GM18907 (cell line): ENCODE measurements around the gene RNF212B.
A peak's percentile ranks its signal among the peaks of the same experiment; 100 is the strongest.
"Not testable (repeated sequence)": the region's sequence is repeated elsewhere in the genome, so short reads cannot be mapped to it uniquely, and the experiment has no call there.

Experiments used
- ATAC-seq: cut with Tn5 transposase; IDR thresholded peaks from one replicate; pipeline ENCODE4 v1.9.1; 2021; ENCODE audit warnings: mild to moderate bottlenecking, moderate library complexity; ENCODE audit not compliant: unreplicated experiment

The RNF212B gene, protein sequence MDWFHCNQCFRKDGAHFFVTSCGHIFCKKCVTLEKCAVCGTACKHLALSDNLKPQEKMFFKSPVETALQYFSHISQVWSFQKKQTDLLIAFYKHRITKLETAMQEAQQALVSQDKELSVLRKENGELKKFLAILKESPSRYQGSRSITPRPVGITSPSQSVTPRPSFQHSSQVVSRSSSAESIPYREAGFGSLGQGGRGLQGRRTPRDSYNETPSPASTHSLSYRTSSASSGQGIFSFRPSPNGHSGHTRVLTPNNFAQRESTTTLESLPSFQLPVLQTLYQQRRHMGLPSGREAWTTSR

GRCh38 chr14:23237772-23238594 is at the start of gene RNF212B:
Gene RNF212B, plus strand, starts transcription at chr14:23237936. Its CDS starts 2,410 bp downstream, at chr14:23240346.
- ATAC-seq = peak; percentile 85

- no peak for ATAC-seq
These were observed 44.3 kb upstream of the RNF212B start for GRCh38 chr14:23193432-23193831.

DNA sequence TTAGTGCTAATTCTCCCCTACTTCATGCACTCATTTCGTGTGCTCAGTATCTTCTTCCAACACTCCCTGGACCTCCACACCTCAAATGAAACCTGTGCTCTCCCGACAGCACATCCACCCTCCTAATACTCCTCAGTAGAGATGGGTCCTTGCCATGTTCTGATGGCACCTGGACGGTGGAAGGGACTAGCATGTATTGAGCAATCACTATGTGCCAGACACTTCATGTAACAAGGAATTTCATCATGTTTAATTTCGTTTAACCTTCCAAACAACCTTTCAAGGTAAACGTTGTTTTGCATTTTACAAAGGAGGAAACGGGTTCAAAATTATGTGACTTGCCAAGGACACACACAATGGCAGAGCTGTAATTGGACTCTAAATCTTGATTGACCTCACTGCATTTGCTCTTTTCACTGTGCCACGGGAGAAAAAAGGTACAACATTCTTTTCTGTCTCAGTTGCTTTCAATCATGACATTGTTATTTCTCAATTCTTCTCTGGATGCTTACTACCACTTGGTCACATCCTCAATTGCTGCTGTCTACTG is 42.1 kb upstream of the RNF212B start:
- no peak for ATAC-seq

DNA sequence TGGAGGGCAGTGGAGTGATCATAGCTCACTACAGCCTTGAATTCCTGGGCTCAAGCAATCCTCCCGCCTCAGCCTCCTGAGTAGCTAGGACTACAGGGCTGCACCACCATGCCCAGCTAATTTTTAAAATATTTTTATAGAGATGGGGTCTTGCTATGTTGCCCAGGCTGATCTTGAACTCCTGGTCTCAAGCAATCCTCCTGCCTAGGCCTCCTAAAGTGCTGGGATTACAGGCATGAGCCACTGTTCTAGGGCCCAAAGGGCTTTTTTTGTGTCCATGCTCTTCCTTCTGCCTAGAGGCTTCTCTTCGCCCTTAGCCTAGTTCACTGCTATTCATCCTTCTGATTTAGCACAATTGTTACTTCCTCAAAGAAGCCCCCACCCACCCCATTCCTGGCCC is 41.2 kb upstream of the RNF212B start:
- ATAC-seq = not testable (repeated sequence)

- not testable (repeated sequence) for ATAC-seq
These were observed 38.6 kb upstream of the RNF212B start for GRCh38 chr14:23199141-23199540.

- ATAC-seq = no peak
These were observed 35.7 kb upstream of the RNF212B start for GRCh38 chr14:23202001-23202400.

GRCh38 chr14:23206422-23207145 is 31.2 kb upstream of the RNF212B start:
- no peak for ATAC-seq

- ATAC-seq = no peak
These were observed 30.6 kb upstream of the RNF212B start for GRCh38 chr14:23207146-23207540.

- no peak for ATAC-seq
These were observed 29.4 kb upstream of the RNF212B start for GRCh38 chr14:23208324-23208723.

DNA sequence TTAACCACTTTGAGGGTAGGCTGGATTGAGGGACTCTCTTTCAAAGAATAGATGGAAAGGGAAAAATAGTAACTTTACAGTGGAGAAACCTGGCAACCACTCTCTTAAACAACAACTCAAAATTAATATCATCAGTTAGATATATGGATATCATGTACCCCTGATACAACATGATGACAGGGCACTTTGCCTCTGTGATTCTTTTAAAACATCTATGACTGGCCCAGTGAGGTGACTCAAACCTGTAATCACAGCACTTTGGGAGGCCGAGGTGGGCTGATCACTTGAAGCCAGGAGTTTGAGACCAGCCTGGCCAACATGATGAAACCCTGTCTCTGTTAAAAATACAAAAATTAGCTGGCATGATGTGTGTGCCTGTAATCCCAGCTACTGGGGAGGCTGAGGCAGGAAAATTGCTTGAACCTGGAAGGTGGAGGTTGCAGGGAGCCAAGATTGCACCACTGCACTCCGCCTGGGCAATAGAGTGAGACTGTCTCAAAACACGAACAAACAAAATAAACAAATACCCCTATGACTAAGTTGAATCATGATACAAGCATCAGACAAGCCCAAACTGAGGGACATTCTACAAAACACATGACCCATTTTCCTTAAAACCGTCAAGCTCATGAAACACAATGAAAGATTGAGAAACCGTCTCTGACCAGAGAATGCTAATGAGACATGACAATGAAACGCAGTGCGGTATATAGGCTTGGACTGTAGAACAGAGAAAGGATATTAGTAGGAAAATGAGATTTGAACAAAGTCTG is 27.9 kb upstream of the RNF212B start:
- ATAC-seq = no peak

DNA sequence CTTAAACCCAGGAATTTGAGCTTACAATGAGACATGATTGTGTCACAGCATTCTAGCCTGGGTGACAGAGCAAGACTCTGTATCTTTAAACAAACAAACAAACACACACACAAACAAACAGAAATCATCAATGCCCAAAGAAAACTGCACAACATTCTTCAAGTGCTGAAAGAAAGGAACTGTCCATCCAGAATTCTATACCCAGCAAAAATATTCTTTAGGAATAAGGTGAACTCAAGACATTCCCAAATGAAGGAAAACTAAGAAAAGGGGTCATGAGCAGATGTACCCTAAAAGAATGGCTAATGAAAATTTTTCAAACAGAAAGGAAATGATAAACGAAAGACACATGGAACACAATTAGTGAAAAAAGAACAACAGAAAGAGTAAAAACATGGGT is 22.3 kb upstream of the RNF212B start:
- no peak for ATAC-seq

- no peak for ATAC-seq
These were observed 20.4 kb upstream of the RNF212B start for GRCh38 chr14:23217032-23218020.

DNA sequence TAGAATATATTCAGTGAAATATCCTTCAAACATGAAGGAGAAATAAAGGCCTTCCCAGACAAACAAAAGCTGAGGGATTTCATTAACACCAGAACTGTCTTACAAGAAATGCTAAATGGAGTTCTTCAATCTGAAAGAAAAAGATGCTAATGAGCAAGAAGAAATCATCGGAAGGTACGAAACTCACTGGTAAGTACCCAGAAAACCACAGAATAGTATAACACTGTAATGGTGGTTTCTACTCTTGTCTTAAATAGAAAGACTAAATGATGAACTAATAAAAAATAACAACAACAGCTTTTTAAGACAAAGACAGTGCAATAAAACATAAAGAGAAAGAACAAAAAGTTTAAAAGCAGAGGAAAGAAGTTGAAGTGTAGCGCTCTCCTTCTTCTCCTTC is 18.7 kb upstream of the RNF212B start:
- ATAC-seq = no peak

GRCh38 chr14:23224958-23225357 is 12.8 kb upstream of the RNF212B start:
- ATAC-seq = not testable (repeated sequence)

DNA sequence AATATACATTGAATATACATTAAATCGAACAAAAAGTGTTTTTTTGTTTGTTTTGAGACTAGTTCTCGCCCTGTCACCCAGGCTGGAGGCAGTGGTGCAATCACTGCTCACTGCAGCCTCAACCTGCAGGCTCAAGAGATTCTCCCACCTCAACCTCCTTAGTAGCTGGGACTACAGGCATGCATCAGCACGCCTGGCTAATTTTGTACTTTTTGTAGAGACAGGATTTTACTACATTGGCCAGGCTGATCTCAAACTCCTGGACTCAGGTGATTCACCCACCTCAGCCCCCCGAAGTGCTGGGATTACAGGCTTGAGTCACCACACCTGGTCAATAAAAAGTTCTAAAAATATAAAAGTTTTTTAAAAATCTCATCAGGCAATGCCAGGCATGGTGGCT is 10.2 kb upstream of the RNF212B start:
- ATAC-seq = no peak

- ATAC-seq = no peak
These were observed 8.9 kb upstream of the RNF212B start for GRCh38 chr14:23228812-23229211.

GRCh38 chr14:23232241-23232808 is 5.4 kb upstream of the RNF212B start:
- ATAC-seq = not testable (repeated sequence)

DNA sequence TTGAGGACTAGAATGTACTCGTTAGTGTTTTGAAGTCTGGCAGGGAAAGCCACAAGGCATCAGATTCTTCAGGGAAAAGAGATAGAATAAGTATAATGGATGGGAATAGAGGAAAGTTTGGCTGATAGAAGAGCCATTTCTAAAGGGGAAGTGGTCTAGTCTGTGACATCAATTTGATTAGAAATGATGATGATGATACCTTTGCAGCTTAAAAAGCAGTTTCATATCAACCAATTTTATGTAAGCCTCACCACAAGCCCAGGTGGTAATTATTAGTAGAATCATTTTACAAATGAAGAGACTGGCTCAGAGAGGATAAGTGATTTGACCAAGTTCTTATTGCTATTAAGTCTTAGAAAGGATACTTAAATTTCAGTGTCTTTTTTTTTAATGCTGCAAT is 2.9 kb downstream of the RNF212B start:
- no peak for ATAC-seq
